Activated T-helper 2 cell treated with anti-CD3 and anti-CD28 coated beads, Interferon-gamma antibody, Interleukin-2, Interleukin-4, amounts not matched to agents 10 μg/mL and 5 μg/mL and 100 μg/mL, durations not matched to agents 14 hours and 24 hours and 36 hours (primary cell): Measurements from ENCODE around the gene MSL3. TPM values are rescaled to one million over a fixed set of nuclear protein-coding genes. Genes with fewer than 3 reads are reported as not detected.
A peak's percentile ranks its signal among the peaks of the same experiment; 100 is the strongest.

ENCODE experiments used
- DNase-seq: peaks from one replicate; pipeline ENCODE4 v3.0.0; 2021; ENCODE audit warnings: low spot score
- H3K27ac Mint-ChIP-seq: one replicate; pipeline ENCODE4 v1.8.0; 2021; ENCODE audit warnings: mixed read lengths
- H3K27me3 Mint-ChIP-seq: one replicate; pipeline ENCODE4 v1.8.0; 2021; ENCODE audit warnings: low read depth, mixed read lengths
- H3K36me3 Mint-ChIP-seq: one replicate; pipeline ENCODE4 v1.8.0; 2021; ENCODE audit warnings: low read depth, mixed read lengths
- H3K4me1 Mint-ChIP-seq: one replicate; pipeline ENCODE4 v1.8.0; 2021; ENCODE audit warnings: low read depth, mixed read lengths
- H3K4me3 Mint-ChIP-seq: one replicate; pipeline ENCODE4 v1.8.0; 2021; ENCODE audit warnings: low read depth, mild to moderate bottlenecking, moderate library complexity, mixed read lengths
- H3K9me3 Mint-ChIP-seq: one replicate; pipeline ENCODE4 v1.8.0; 2021; ENCODE audit warnings: mixed read lengths
- intact Hi-C: fragments of 100-400 bp; cut with micrococcal nuclease; formaldehyde crosslinking; loops from one replicate; pipeline ENCODE4 v1.15.1; 2023
- total RNA-seq: library from RNA; stranded (reverse); gene quantifications from 2 replicates; pipeline ENCODE4 v1.2.3, GENCODE V29; 2022

The MSL3 gene
- total RNA-seq, 1 donor from 2014 or later: 37.6 TPM

DNA sequence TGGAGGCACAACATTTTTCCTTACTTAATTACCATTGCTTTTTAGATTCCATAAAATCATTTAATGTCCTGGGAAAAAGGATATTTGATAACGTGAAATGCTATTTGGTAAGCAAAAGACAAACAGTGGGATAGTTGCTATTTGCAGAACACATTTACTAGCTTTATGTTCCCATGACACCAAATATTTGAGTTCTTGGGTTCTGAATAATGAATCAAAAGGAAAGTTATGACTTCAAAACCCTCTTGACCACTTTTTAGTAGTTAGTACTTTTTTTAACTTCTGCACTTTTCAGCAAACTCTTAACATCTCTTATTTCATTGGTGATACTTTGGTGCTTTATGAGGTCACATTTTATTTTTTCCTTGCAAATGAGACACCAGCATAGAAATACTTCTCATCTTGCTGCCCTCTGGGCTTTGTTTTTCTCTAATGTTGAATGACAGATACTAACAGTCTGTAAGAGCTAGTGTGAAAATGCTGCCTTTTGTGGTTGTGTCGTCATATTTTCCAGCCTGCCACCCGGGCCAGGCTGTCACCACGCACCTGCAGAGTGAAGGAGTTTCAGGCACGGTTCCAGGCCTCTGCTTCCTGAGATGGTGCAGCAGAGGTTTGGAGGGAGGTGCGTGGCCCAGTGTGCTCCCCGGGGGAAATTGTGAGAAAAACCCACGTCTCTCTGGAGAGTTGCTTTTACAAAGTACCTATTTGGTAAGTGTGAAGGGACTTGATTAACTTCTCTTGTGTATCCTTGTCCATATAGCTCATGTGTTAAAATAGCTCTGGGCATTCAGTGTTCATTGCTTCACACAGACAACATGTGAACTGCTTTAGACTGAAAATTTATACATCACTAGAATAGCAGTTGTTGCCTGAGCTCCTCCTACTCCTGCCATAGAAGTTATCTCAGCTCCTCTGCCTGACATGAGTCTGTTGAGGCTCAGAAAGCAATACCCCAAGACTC lies 34.7 kb downstream of the MSL3 start:
- intact Hi-C loops: loop anchor here (2.0 kb wide), 2 partner anchors 32 to 34 kb away; partner anchors contain the start of gene MSL3
- Mint-ChIP-seq H3K9me3 (no peaks in the 10 kb centered on the region), H3K4me1 (peaks cover 20% of the 10 kb centered on the region), H3K4me3 (no peak overlapping the region), H3K27me3 (no peaks in the 10 kb centered on the region), H3K27ac (peak overlapping the region; percentile 87), H3K36me3 (no peaks in the 10 kb centered on the region)
- DNase-seq: peak; percentile 45

DNA sequence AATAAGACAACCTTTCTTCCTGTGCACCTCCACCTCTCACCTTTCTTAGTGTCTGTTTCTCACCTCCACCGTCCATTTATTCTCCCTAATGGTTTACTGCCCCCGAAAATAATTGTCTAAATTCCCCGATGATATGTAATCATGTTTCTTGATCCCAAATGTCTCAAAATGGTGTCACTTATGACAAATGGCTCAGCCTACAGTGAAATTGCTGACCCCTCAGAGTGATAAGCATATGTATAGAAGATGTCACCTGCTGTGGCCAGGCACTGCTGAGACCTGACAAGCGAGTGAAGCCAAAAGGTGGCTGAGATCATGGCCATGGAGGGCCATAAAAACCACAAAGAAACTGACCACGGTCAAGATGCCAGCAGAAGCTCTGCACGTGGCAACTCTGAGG lies 35.7 kb downstream of the MSL3 start:
- H3K36me3 Mint-ChIP-seq: no peaks in the 10 kb centered on the region
- H3K4me3 Mint-ChIP-seq: no peak overlapping the region
- peaks cover 20% of the 10 kb centered on the region for H3K4me1 Mint-ChIP-seq
- H3K9me3 Mint-ChIP-seq: no peaks in the 10 kb centered on the region
- DNase-seq: no peak
- peak overlapping the region; percentile 87 for H3K27ac Mint-ChIP-seq
- H3K27me3 Mint-ChIP-seq: no peaks in the 10 kb centered on the region
- intact Hi-C loops: loop anchor here (2.0 kb wide), 2 partner anchors 31 to 35 kb away; partner anchors contain the start of gene MSL3

DNA sequence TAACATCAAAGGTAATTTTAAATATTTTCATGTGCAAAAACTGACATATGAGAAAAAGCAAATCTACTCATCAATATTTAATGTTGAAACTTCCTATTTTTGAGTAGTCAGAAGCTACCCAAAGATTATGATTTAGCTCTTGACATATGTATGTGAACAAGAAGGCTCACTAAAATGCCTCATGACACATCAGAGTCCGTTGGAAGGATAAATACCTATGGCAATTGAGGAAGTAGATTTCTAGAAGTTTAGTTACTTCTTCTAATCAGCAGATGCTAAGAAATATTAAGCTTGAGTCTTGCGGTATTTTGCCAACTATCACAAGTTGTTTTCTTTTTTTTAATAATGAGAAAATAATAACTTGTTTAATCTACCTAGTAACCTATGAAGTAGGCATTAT lies 55.3 kb downstream of the MSL3 start:
- H3K9me3 Mint-ChIP-seq: no peaks in the 10 kb centered on the region
- peaks cover under 1% of the 10 kb centered on the region for H3K27me3 Mint-ChIP-seq
- H3K4me3 Mint-ChIP-seq: no peak overlapping the region
- no peak for DNase-seq
- H3K27ac Mint-ChIP-seq: no peak overlapping the region
- no peaks in the 10 kb centered on the region for H3K36me3 Mint-ChIP-seq
- intact Hi-C loops: no loop called here
- no peaks in the 10 kb centered on the region for H3K4me1 Mint-ChIP-seq

Other genes with a start within 250 kb of the MSL3 start
- gene ARHGAP6, start 92.3 kb upstream of the MSL3 start, total RNA-seq: not detected in 2 replicates